ENCODE data around the gene POM121L2.

Gene POM121L2

DNA sequence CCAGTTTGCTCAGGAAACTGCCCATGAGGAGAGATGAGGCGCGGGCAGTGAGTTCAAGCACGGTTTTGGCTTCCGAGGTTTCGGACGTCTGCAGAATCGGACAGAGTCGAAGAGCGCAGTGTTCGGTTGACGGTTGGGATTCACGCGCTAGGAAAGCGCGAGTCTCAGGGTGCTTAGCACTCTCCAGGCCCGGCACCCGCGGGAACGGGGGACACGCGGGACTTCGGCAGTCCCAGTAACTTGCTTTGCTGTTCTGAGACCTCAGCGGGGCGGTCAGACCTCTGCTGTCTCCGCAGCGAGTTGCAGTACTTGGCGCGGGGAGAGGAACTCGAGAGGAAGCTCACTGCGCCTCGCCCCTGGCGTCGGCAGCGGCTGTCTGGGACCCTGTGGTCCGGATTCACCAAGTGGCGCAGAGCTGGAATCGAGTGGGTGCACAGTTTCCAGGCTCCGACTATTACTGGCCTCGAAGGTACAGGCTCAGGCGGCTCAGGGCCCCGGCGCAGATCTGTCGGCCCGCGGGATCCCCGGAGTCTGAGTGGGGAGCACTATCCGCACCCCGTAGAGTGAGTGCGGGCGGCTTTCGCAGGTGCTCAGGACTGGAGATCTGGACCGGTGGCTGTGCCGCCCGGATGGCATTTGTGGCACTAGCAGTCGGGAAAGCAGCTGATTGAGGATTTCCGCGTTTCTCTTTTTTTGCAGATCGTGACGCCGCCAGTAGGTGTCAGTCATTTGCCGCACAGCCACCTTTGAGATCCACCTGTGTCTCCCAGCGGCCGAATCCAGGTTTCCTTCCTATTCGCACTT is at the start of gene POM121L2:
Gene POM121L2, minus strand, starts transcription at position 128 of the 804 bp plus-strand sequence. Its CDS starts 103 bp downstream, at position 25.
- DNase-seq = peak; percentile 51

DNA sequence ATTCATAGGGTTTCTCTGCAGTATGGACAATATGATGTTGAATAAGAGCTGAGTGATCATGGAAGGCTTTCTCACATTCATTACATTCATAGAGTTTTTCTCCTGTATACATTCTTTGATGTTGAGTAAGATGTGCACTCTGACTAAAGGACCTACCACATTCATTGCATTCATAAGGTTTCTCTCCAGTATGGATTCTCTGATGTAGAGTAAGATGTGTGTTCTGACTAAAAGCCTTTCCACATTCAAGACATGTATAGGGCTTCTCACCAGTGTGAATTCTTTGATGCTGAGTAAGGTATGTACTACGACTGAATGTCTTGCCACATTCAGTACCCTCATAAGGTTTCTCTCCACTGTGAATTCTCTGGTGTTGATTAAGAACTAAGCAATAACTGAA is 47.2 kb upstream of the POM121L2 start:
- DNase-seq = no peak

GRCh38 chr6:27358786-27359185 is 46.7 kb upstream of the POM121L2 start:
- DNase-seq = no peak

GRCh38 chr6:27352850-27353249 is 40.8 kb upstream of the POM121L2 start:
- DNase-seq = no peak

GRCh38 chr6:27334141-27334540 is 22.1 kb upstream of the POM121L2 start:
- DNase-seq = no peak

DNA sequence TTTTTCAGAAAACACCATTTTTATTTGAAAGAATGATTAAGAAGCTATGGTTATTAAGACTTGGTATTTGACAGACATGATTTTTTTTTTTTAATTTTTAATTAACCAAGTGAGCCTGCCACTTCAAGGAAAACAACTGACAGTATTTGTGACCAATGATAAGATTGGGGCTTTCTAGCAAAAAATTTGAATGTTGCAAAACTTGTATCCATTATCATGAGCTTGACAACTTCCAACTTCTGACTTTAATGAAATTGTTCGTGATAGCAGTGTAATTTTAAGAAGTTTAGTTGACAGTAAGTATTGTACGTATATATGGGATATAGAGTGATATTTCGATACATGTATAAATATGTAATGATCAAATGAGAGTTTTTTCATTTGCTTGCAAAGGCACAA is 21.6 kb upstream of the POM121L2 start:
- DNase-seq = no peak

DNA sequence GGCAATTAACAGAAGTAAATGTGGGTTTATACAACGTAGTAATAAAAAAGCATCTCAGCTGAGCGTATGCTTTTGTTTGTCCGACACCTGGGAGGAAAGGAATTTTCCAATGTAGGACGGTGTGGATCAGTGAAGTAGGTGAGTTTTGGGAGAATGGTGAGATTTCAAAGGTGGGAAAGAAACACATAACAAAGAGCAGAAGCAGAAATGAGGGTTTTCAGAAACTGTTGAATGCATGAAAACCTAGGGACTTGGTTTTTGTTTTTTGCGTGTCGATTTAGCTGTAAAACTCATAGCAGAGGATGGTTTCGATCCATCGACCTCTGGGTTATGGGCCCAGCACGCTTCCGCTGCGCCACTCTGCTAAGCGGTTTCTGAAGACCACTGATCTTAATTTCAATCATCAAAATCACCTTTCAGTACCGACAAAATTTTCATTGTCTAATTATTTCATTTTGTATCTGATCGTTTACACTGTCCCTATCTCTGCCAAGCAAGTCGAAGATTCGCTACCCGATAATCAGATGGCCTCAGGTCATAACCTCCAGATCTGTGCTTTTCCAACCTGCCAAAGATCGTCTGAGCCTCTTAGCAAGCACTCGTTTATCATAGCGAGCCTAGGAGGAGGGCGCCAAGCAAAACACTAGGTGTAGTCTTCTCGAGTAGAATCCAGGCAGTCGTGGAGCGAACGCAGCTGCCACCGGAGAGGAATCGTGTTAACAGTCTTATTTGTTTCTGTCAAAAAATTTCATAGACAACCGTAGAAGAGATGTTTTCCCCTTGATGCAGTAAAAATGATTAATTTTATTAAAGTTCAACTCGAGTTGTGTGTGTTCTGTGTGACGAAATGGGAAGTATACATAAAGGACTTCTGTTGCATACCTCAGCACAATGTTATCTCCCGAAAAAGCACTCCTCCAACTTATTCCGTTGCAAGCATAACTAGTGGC is 20.9 kb upstream of the POM121L2 start:
- DNase-seq = peak; percentile 55

GRCh38 chr6:27327023-27327738 is 15.1 kb upstream of the POM121L2 start:
- DNase-seq = no peak

DNA sequence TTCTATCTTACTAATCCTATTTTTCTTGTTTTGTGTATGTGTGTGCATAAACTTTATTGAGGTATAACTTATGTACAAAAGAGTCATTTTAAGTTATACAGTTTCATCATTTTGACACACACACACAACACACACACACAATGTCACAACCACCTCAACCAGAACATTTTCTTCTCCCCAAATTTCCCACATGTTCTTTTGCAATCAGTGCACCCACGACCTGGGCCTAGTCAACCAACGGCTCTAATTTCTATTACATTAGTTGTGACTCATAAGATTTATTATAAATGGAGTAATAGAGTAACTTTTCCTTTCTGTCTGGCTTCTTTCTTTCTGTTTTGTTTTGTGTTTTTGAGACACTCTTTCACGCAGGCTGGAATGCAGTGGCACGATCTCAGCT is 9.8 kb upstream of the POM121L2 start:
- no peak for DNase-seq

DNA sequence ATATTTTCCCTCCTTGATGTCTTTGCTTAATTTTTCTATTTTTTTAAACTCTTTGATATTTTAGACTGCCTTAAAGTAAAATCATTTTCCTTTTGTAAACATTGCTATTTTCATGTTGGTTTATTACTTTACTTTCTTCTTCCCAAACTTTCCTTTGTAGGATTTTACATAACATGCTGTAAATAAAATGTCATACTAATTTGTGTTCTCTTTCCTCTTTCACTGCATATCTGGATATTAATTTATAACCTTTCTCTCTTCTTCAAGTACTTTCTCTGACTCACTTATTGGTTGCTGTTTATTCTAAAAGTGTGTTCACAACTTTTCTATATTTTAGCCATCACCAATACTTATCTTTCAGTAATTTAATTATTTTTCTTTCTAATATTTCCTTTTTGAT is 9.3 kb upstream of the POM121L2 start:
- no peak for DNase-seq

DNA sequence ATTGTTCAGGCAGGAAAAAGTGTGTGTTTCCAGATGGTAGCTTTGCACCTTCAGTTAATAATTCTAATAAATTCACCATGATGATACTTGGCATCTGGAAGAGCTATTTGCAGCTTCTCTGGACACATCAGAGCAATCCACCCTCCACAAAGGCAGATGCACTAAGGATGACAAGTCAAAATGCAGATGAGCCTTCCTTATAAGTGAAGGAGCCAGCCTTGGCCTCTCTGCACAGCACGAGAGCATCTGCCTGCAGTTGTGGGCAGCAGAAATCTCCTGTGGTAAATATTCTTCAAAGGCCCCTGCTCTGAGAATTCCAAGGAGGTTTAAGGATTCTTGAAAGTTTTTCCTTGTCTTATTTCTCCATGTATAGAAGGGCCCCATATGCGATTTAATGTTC is 6.9 kb upstream of the POM121L2 start:
- DNase-seq = no peak

DNA sequence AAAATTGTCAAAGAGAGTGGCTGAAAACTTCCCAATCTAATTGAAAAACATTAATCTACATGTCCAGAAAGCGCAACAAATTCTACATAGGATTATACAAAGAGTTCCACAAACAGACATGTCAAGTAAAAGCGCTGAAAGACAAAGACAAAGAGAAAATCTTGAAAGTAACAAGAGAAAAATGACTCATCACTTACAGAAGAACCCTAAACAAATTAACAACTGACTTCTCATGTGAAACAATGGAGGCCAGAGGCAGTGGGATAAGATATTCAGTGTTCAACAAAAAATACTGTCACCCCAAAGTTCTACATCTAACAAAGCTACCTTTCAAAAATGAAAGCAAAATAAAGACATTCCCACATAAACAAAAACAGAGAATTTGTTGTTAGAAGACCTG is 2.0 kb upstream of the POM121L2 start:
- DNase-seq = no peak

- DNase-seq = no peak
Observed at GRCh38 chr6:27312950-27313271, 838 bp upstream of the POM121L2 start.

- no peak for DNase-seq
Observed at GRCh38 chr6:27311806-27312145, 297 bp downstream of the POM121L2 start.

DNA sequence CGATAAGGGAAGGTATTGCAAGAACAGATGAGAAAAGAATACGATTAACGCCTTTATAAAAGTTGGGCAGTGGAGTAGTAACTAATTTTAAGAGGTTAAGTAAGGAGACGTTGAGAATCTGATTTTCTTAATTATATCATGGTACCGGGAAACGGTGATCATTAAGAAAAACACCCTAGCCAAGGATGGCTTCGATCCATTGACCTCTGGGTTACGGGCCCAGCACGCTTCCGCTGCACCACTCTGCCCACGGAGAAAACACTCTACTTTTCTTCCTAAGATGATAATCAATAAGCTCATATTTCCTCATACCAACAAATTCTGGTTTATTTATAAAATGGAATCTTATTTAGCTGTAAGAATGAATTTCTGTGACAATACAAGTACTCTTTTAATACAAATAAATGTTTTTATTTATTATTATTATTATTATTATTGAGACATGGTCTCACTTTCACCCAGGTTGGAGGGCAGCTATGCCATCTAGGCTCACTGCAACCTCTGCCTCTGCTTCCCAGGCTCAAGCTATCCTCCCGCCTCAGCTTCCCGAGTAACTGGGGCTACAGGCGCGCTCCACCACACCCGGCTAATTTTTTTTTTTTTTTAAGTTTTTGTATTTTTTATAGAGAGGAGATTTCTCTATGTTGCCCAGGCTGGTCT is 8.3 kb downstream of the POM121L2 start:
- no peak for DNase-seq

DNA sequence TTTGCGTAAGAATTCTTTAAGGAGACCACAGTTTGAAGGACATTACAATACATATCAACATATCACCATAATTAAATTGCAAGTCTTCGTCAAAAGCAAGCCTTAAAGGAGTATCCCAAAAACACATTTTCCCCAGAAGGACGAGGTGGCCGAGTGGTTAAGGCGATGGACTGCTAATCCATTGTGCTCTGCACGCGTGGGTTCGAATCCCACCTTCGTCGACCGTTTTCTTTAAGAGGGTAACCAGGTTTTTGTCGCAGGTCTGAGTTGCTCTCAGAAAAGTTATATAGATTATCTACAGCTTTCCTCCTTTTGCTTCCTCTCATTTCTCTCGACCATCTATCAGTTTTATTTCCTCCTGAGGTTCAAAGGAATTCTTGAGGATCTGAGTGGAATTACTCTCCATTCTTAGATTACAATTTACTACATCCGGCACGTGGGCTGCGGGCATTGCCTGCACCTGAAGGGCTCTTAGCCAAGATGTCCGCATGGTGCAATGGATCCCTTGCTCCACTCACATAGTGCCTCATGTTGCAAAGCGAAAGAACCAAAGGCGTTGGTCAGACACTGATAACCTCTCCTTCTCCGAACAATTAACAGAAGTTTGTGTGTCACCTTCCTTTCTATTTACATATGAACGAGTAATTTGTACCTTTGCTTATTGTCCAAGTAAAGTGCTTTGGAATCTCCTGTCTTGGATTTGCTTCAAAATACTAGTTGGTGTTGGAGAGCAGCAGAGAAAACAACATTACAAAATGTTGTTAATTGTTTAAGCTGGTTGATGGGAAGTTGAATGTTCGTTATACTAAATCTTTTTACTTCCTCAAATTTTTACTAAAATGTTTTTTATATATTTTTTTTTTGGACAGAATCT is 14.0 kb downstream of the POM121L2 start:
- DNase-seq = no peak

- DNase-seq = no peak
Observed at GRCh38 chr6:27297484-27297856, 14.6 kb downstream of the POM121L2 start.

- DNase-seq = no peak
Observed at GRCh38 chr6:27296106-27296783, 15.8 kb downstream of the POM121L2 start.

- no peak for DNase-seq
Observed at GRCh38 chr6:27295301-27296079, 16.6 kb downstream of the POM121L2 start.

DNA sequence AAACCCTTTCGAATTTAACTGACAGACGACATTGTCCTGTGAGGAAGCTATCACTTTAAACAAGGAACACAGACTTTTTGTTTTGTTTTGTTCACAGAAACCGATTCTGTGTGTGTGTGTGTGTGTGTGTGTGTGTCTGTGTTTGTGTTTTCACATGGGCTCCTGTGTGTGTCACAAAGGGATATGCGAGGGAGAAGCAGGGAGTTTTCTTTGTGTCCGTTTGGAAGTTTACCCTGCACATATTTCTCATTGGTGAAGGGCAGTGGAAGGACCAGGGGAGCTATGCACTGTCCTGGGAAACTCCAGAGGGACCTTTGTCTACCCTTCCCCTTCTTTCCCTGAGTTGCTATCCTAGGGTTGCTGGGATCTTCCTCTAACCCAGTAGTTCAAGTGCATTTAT is 17.7 kb downstream of the POM121L2 start:
- no peak for DNase-seq
